CD4-positive, alpha-beta T cell treated with Interferon gamma for 1 hour (primary cell): ENCODE results near the gene BCAR1.

ENCODE experiments used
- DNase-seq: peaks from one replicate; pipeline ENCODE4 v3.0.0-alpha.2; 2020

BCAR1 gene

GRCh38 chr16:75267631-75268264 lies 16.3 kb upstream of the BCAR1 start:
- no peak for DNase-seq

- DNase-seq, result no peak
Observed at GRCh38 chr16:75266738-75267630, 15.6 kb upstream of the BCAR1 start.

GRCh38 chr16:75265911-75266701 lies 14.7 kb upstream of the BCAR1 start:
- no peak for DNase-seq

GRCh38 chr16:75264999-75265910 lies 13.8 kb upstream of the BCAR1 start:
- no peak for DNase-seq

- DNase-seq, result no peak
Observed at GRCh38 chr16:75264457-75264998, 13.1 kb upstream of the BCAR1 start.

GRCh38 chr16:75263963-75264445 lies 12.6 kb upstream of the BCAR1 start:
- no peak for DNase-seq

GRCh38 chr16:75263291-75263962 lies 12.0 kb upstream of the BCAR1 start:
- no peak for DNase-seq

GRCh38 chr16:75262800-75263127 lies 11.3 kb upstream of the BCAR1 start:
- DNase-seq, result no peak

- no peak for DNase-seq
Observed at GRCh38 chr16:75262104-75262799, 10.8 kb upstream of the BCAR1 start.

- DNase-seq, result no peak
Observed at GRCh38 chr16:75261590-75262078, 10.2 kb upstream of the BCAR1 start.

- no peak for DNase-seq
Observed at GRCh38 chr16:75260851-75261589, 9.6 kb upstream of the BCAR1 start.

GRCh38 chr16:75258807-75259141 lies 7.3 kb upstream of the BCAR1 start:
- DNase-seq, result no peak

- DNase-seq, result no peak
Observed at GRCh38 chr16:75257886-75258806, 6.7 kb upstream of the BCAR1 start.

GRCh38 chr16:75256696-75257343 lies 5.4 kb upstream of the BCAR1 start:
- no peak for DNase-seq

GRCh38 chr16:75256059-75256571 lies 4.7 kb upstream of the BCAR1 start:
- no peak for DNase-seq

- DNase-seq, result no peak
Observed at GRCh38 chr16:75254359-75254837, 3.0 kb upstream of the BCAR1 start.

GRCh38 chr16:75252946-75253911 lies 1.8 kb upstream of the BCAR1 start:
- no peak for DNase-seq
